Activated T-cell treated with anti-CD3 and anti-CD28 coated beads, Interleukin-2, amount 50 U/mL, for 72 hours (primary cell): ENCODE data around the gene CCDC126. TPM values are rescaled to one million over a fixed set of nuclear protein-coding genes. Genes with fewer than 3 reads are reported as not detected.

ENCODE experiments used
- ATAC-seq, 2 donors: fragments of 150-1000 bp; cut with Tn5 transposase; replicated peaks in 1 of 2; 2 replicates each; pipeline ENCODE4 v1.10.0; 2021; ENCODE audit warnings: moderate library complexity in 2 of 2, mild to moderate bottlenecking in 1 of 2
- DNase-seq, 2 donors: peaks; one replicate each; pipeline ENCODE4 v3.0.0; 2021 to 2022; ENCODE audit warnings: mixed read lengths in 1 of 2
- H3K27ac Mint-ChIP-seq: one replicate; pipeline ENCODE4 v1.8.0; 2022; ENCODE audit warnings: mild to moderate bottlenecking, moderate library complexity, mixed read lengths
- H3K27me3 Mint-ChIP-seq: one replicate; pipeline ENCODE4 v1.8.0; 2022; ENCODE audit warnings: low read depth, mixed read lengths
- H3K36me3 Mint-ChIP-seq, 2 donors: one replicate each; pipeline ENCODE4 v1.8.0; 2022; ENCODE audit warnings: mixed read lengths in 2 of 2, mild to moderate bottlenecking in 1 of 2; ENCODE audit not compliant: insufficient read depth in 2 of 2
- H3K4me1 Mint-ChIP-seq: one replicate; pipeline ENCODE4 v1.8.0; 2022; ENCODE audit warnings: low read depth, mixed read lengths
- H3K4me3 Mint-ChIP-seq, 2 donors: one replicate each; pipeline ENCODE4 v1.8.0; 2022; ENCODE audit warnings: mild to moderate bottlenecking in 2 of 2, mixed read lengths in 2 of 2, moderate library complexity in 2 of 2
- H3K9me3 Mint-ChIP-seq, 2 donors: one replicate each; pipeline ENCODE4 v1.8.0; 2022; ENCODE audit warnings: mixed read lengths in 2 of 2
- total RNA-seq, 2 donors: library from RNA; stranded (reverse); gene quantifications; one replicate each; pipeline ENCODE4 v1.2.3, GENCODE V29; 2022

Gene CCDC126
- total RNA-seq, 2 donors from 2014 or later, result 7.9 to 8.6 TPM

GRCh38 chr7:23687011-23687410, 89.8 kb downstream of the CCDC126 start:
- Mint-ChIP-seq H3K4me1 (no peaks in the 10 kb centered on the region), H3K36me3 (no peaks in the 10 kb centered on the region), H3K9me3 (no peaks in the 10 kb centered on the region), H3K27ac (no peak overlapping the region), H3K27me3 (no peaks in the 10 kb centered on the region), H3K4me3 (no peak overlapping the region)
- DNase-seq, result no peak
- no peak for ATAC-seq

GRCh38 chr7:23689165-23689564, 92.0 kb downstream of the CCDC126 start:
- H3K4me1 Mint-ChIP-seq, result no peaks in the 10 kb centered on the region
- H3K27me3 Mint-ChIP-seq, result no peaks in the 10 kb centered on the region
- no peak for ATAC-seq
- no peak overlapping the region for H3K27ac Mint-ChIP-seq
- H3K36me3 Mint-ChIP-seq, result peaks cover 0 to 1% of the 10 kb centered on the region in 2 donors
- no peak overlapping the region for H3K4me3 Mint-ChIP-seq
- no peak for DNase-seq
- no peaks in the 10 kb centered on the region for H3K9me3 Mint-ChIP-seq

- DNase-seq (no peak), ATAC-seq (no peak)
- no peak overlapping the region for H3K27ac Mint-ChIP-seq
- no peaks in the 10 kb centered on the region for H3K27me3 Mint-ChIP-seq
- H3K4me3 Mint-ChIP-seq, result no peak overlapping the region
- H3K4me1 Mint-ChIP-seq, result no peaks in the 10 kb centered on the region
- no peaks in the 10 kb centered on the region for H3K9me3 Mint-ChIP-seq
- H3K36me3 Mint-ChIP-seq, result peaks cover 0 to 1% of the 10 kb centered on the region in 2 donors
These were observed 94.1 kb downstream of the CCDC126 start for GRCh38 chr7:23691320-23691719.

- H3K27me3 Mint-ChIP-seq, result no peaks in the 10 kb centered on the region
- peaks cover 5% of the 10 kb centered on the region for H3K4me1 Mint-ChIP-seq
- H3K27ac Mint-ChIP-seq, result no peak overlapping the region
- DNase-seq (no peak), ATAC-seq (no peak)
- H3K4me3 Mint-ChIP-seq, result no peak overlapping the region
- peaks cover 0 to 1% of the 10 kb centered on the region in 2 donors for H3K36me3 Mint-ChIP-seq
- no peaks in the 10 kb centered on the region for H3K9me3 Mint-ChIP-seq
These were observed 96.0 kb downstream of the CCDC126 start for GRCh38 chr7:23693224-23693623.

Other genes with a start within 250 kb of the CCDC126 start
- 1 to 10 TPM; 2.0 to 2.6 TPM for gene IGF2BP3, start 126.9 kb upstream of the CCDC126 start, total RNA-seq
- gene TRA2A, start 65.4 kb upstream of the CCDC126 start, total RNA-seq, result 10 to 100 TPM; 96.8 to 97.3 TPM
- 10 to 100 TPM in 1 of 2 donors, 1 to 10 TPM in 1; 8.0 to 10.1 TPM for gene FAM221A, start 82.8 kb downstream of the CCDC126 start, total RNA-seq
- 1 to 10 TPM in 1 of 2 donors, not detected in 1; 1.3 TPM for gene STK31, start 112.8 kb downstream of the CCDC126 start, total RNA-seq